Psoas muscle (tissue), 8 donors: Measurements from ENCODE around the gene ARNT2. TPM values are rescaled to one million over a fixed set of nuclear protein-coding genes. Genes with fewer than 3 reads are reported as not detected.

Source experiments
- ATAC-seq, 4 donors: fragments of 200-7000 bp; cut with Tn5 transposase; one replicate each; pipeline ENCODE4 v1.9.1; 2020; ENCODE audit warnings: moderate library complexity in 3 of 4, mild to moderate bottlenecking in 2 of 4
- DNase-seq, 2 donors: peaks; one replicate each; pipeline ENCODE4 v3.0.0-alpha.2; 2020
- H3K27ac ChIP-seq: fragments of 200-600 bp; one replicate; pipeline ENCODE4 v1.8.0; 2022
- H3K27me3 ChIP-seq, 3 donors: fragments of 200-600 bp in 1 of 3; one replicate each; pipeline versions ENCODE4 v1.6.1 to v1.8.0; 2013 to 2022; ENCODE audit warnings: low read length in 2 of 3, mild to moderate bottlenecking in 2 of 3, moderate library complexity in 1 of 3; ENCODE audit not compliant: insufficient read depth in 3 of 3
- H3K36me3 ChIP-seq, 2 donors: fragments of 200-600 bp in 1 of 2; one replicate each; pipeline versions ENCODE4 v1.6.1 to v1.8.0; 2013 to 2022; ENCODE audit warnings: low read depth in 1 of 2, mild to moderate bottlenecking in 1 of 2, moderate library complexity in 1 of 2; ENCODE audit not compliant: insufficient read depth in 1 of 2
- H3K4me1 ChIP-seq: fragments of 200-600 bp; one replicate; pipeline ENCODE4 v1.8.0; 2022
- H3K4me3 ChIP-seq: fragments of 200-600 bp; one replicate; pipeline ENCODE4 v1.8.0; 2022; ENCODE audit warnings: mild to moderate bottlenecking
- H3K9me3 ChIP-seq: fragments of 200-600 bp; one replicate; pipeline ENCODE4 v1.8.0; 2022
- CTCF ChIP-seq: fragments of 200-600 bp; IDR thresholded peaks from one replicate; pipeline ENCODE4 v1.8.0; 2022; ENCODE audit warnings: antibody characterized with exemption
- WGBS, 3 donors: extraction: QIAGEN DNeasy Blood & Tissue Kit; methylation state at CpG; one replicate each; pipeline versions ENCODE4 v1.1.6 to v1.1.7; 2013; 5-methylcytosine and 5-hydroxymethylcytosine counted together
- intact Hi-C, 2 donors: fragments of 100-400 bp; cut with DNase I; formaldehyde crosslinking; loops; one replicate each; pipeline versions ENCODE4 v1.11.0 to v1.14.2; 2022
- polyA plus RNA-seq, 3 donors: library from polyadenylated mRNA; stranded (reverse); fragments of 200-250 nt; gene quantifications; one replicate each; pipeline ENCODE4 v1.2.3, GENCODE V29; 2013
- total RNA-seq, 4 donors: library from RNA; stranded (reverse); fragmentation: NEBNext Ultra II Directional in 2 of 4; extraction: Animal tissue kit (Norgen Biotek cat#: 25700) in 2 of 4; gene quantifications; one replicate each; pipeline versions ENCODE4 v1.2.1 to v1.2.4, GENCODE V29; 2021 to 2023
- donor health status: healthy with polysubstance abuse.
- donor health status: DM: no; HTN: no; CAD: no; lungs with moderate emphysema.
- donor health status: Bipolar disorder and iron deficiency.
- donor health status: healthy.
- donor health status: DM: yes; HTN: yes; CAD: no.
- donor health status: DM: no; HTN: no; CAD: no.
- donor health status: DM: no; HTN: no; CAD: no.
- donor health status: DM: yes; HTN: yes; CAD: no.

The ARNT2 gene
- total and polyA plus RNA-seq, 7 donors, result 0.09 to 12.2 (median 4.4) TPM

GRCh38 chr15:80584561-80584964 lies 180.4 kb downstream of the ARNT2 start:
- Histone ChIP-seq H3K36me3 (peaks cover 0 to 6% of the 10 kb centered on the region in 2 donors), H3K4me3 (no peak overlapping the region), H3K27ac (no peak overlapping the region), H3K9me3 (no peaks in the 10 kb centered on the region), H3K4me1 (no peaks in the 10 kb centered on the region), H3K27me3 (no peaks in the 10 kb centered on the region)
- 70 to 77% (median 75%) methylated on average over 7 of the region's 7 CpGs for WGBS, 3 donors
- no peak for TF ChIP-seq CTCF
- no peak for ATAC-seq
- intact Hi-C loops, result no loop called here
- no peak for DNase-seq

GRCh38 chr15:80584973-80585525 lies 180.9 kb downstream of the ARNT2 start:
- no peak overlapping the region for H3K27ac ChIP-seq
- intact Hi-C loops, result no loop called here
- WGBS, 3 donors, result 60 to 74% (median 65%) methylated on average over 3 of the region's 3 CpGs
- ATAC-seq, result no peak
- no peak for DNase-seq
- no peaks in the 10 kb centered on the region for H3K27me3 ChIP-seq
- no peaks in the 10 kb centered on the region for H3K4me1 ChIP-seq
- TF ChIP-seq CTCF, result no peak
- H3K9me3 ChIP-seq, result no peaks in the 10 kb centered on the region
- peaks cover 0 to 6% of the 10 kb centered on the region in 2 donors for H3K36me3 ChIP-seq
- no peak overlapping the region for H3K4me3 ChIP-seq

- no peak for DNase-seq
- intact Hi-C loops, result no loop called here
- Histone ChIP-seq H3K9me3 (no peaks in the 10 kb centered on the region), H3K36me3 (peaks cover 0 to 6% of the 10 kb centered on the region in 2 donors), H3K4me1 (no peaks in the 10 kb centered on the region), H3K4me3 (no peak overlapping the region), H3K27me3 (no peaks in the 10 kb centered on the region), H3K27ac (no peak overlapping the region)
- TF ChIP-seq CTCF, result no peak
- WGBS, 3 donors, result 87 to 89% (median 88%) methylated on average over 6 of the region's 6 CpGs
- ATAC-seq, result no peak
These were observed 181.4 kb downstream of the ARNT2 start for GRCh38 chr15:80585544-80586018.

GRCh38 chr15:80586161-80586560 lies 182.0 kb downstream of the ARNT2 start:
- H3K9me3 ChIP-seq, result no peaks in the 10 kb centered on the region
- no peak overlapping the region for H3K4me3 ChIP-seq
- ATAC-seq (no peak), DNase-seq (no peak)
- H3K4me1 ChIP-seq, result no peaks in the 10 kb centered on the region
- no peak overlapping the region for H3K27ac ChIP-seq
- no peaks in the 10 kb centered on the region for H3K27me3 ChIP-seq
- intact Hi-C loops, result no loop called here
- WGBS, 3 donors, result 89 to 95% (median 89%) methylated on average over 4 of the region's 4 CpGs
- TF ChIP-seq CTCF, result no peak
- peaks cover 0 to 6% of the 10 kb centered on the region in 2 donors for H3K36me3 ChIP-seq

- peaks cover 0 to 5% of the 10 kb centered on the region in 2 donors for H3K36me3 ChIP-seq
- no peak overlapping the region for H3K4me3 ChIP-seq
- ATAC-seq, result no peak
- no peaks in the 10 kb centered on the region for H3K9me3 ChIP-seq
- no peak for TF ChIP-seq CTCF
- intact Hi-C loops, result no loop called here
- H3K27me3 ChIP-seq, result no peaks in the 10 kb centered on the region
- H3K4me1 ChIP-seq, result no peaks in the 10 kb centered on the region
- WGBS, 3 donors, result 87 to 93% (median 87%) methylated on average over 2 of the region's 2 CpGs
- H3K27ac ChIP-seq, result no peak overlapping the region
- DNase-seq, result no peak
These were observed 182.8 kb downstream of the ARNT2 start for GRCh38 chr15:80587007-80587406.
